HG02610 (cell line): ENCODE results near the gene SCN5A.

ENCODE experiments used
- ATAC-seq: cut with Tn5 transposase; IDR thresholded peaks from one replicate; pipeline ENCODE4 v1.9.1; 2021; ENCODE audit warnings: mild to moderate bottlenecking, moderate library complexity; ENCODE audit not compliant: unreplicated experiment

Gene SCN5A

DNA sequence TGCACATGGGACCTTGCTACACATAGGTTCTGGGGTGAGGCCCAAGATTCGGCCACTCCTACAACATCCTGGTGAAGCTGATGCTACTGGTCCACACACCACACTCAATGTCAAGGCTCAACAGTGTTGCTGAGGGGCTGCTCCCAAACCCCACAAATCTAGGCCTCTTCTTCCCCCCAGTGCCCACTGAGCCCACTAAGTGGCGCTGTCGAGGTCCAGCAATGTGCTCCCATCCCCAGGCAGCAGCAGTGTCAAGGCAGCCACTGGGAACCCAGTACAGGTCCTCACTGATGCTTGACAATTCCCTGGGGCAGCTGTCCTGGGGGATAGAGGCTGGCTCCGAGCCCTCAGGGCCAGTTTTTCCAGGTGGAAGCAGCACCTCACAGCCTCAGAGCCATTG is 21.5 kb downstream of the SCN5A start:
- ATAC-seq, result no peak

DNA sequence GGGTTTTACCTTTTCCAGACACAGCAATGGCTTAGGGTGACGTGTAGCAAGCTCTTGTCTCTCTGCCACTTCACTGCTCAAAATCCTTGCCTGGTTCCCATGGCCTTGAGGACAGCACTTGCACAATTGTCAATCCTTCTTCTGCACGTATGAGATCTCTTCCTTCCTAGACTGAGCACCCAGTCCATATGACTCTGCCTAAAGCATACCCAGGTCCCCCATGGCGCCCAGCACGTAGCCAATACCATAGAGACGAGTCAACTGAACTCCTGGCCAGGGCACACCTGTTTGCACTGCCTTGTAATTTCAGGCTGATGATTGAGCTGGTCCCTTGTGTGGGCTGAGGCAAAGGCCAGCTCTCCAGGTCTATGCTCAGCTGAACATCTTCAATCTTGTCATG is 23.3 kb downstream of the SCN5A start:
- ATAC-seq, result no peak

- ATAC-seq, result no peak
Observed at GRCh38 chr3:38623539-38623938, 25.9 kb downstream of the SCN5A start.

DNA sequence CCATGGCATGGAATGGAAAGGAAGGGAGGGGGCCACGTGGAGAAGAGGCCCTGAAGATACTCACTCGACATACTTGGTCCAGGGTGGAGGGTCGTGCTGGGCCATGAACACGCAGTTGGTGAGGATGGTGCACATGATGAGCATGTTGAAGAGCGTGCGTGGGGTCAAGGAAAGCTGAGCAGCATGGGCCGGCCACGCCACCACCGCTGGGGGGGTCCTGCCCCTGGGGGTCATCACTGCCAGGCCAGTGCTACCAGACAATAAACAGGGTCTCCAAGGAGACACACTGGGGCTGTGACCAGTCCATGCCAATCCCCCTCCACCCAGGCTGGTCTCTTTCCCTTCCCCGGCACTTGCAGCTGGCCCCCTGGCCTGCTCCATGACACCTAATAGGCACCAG is 27.2 kb downstream of the SCN5A start:
- no peak for ATAC-seq

DNA sequence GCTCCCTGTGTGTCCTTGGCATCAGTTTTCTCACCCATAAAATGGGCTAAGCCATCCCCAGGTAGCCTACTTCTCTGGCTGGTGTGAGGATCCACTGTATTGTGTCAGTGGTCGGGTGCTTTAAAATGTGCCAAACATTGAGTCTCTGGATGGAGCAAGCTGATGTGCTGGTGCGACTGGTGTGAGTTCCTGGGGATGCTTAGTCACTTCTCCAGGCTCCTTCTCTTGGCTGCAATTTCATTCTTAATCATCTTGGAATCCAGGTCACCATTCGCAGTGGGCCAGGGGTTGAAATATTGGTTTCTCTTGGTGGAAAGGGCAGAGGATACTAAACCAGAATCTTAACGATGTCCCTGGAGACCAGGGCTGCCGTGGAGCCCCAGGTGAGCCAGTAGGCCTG is 29.3 kb downstream of the SCN5A start:
- no peak for ATAC-seq

- no peak for ATAC-seq
Observed at GRCh38 chr3:38618343-38618742, 31.1 kb downstream of the SCN5A start.

- ATAC-seq, result no peak
Observed at GRCh38 chr3:38617586-38617985, 31.9 kb downstream of the SCN5A start.

DNA sequence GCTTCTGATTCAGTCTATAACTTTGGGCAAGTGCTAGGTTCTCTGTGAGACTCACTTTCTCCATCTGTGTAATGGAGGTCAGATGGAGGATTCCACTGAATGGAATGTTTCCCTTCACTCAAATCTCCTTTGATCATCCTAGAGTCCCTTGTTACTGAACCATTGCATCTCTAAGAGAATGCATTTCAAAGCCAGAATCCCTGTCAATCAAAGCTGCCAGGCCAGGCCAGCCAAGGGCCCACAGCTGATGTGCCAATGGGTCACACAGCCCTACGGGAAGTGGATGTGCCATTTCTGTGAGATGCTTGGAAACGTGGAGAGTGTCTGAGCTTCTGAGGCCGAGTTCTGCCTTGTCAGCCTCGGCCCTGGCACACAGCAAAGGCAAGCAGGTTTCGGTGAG is 32.4 kb downstream of the SCN5A start:
- ATAC-seq, result no peak

- ATAC-seq, result no peak
Observed at GRCh38 chr3:38616658-38617057, 32.8 kb downstream of the SCN5A start.

GRCh38 chr3:38616111-38616510 is 33.4 kb downstream of the SCN5A start:
- ATAC-seq, result no peak

DNA sequence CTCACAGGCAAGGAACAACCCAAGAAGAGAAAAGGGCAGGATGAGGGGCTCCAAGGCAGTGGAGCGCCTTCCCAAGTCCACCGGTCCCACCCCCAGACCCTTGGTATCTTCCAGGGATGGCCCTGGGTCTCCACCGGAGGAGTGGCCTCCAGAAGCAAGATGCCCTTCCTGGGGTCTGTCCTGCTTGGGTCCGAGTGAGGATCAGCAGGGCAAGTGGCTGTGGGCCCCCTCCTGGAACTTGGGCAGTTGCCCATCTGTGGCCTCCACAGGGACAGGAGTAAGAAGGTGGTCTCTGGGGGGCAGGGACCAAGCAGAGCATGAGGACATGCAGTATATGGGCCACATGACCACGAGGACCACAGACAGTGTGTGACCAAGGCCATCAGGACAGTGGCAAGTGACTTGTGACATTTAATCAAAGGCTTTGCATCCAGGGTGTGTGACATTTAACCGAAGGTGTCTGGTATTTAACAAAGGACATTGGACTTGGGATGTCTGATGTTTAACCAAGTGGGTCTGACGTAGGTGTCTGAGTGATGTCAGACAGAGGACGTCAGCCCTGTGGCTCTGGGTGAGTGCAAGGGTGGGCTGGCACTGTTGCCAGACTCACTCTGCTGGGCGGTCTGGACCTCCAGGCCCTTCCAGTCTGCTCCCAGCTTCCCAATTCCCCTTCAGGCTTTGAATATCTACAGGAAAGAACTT is 34.7 kb downstream of the SCN5A start:
- ATAC-seq, result no peak

- no peak for ATAC-seq
Observed at GRCh38 chr3:38614091-38614490, 35.4 kb downstream of the SCN5A start.

DNA sequence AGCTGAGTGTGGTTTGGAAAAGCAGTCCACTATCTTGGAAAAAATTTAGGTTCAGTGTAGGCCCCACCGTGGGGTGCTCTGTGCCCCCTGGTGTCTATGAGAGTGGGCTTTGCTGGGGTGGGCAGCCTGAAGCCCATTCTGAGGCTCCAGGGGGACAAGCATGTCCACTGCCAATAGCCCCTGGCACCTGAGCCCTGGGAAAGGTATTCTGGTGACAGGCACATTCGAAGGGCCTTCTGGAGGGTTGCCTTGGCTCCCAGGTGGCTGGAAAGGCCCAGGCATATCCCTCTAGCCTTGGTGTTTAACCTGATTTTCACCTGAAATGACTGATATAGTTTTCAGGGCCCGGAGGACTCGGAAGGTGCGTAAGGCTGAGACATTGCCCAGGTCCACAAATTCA is 36.1 kb downstream of the SCN5A start:
- ATAC-seq, result no peak

- ATAC-seq, result no peak
Observed at GRCh38 chr3:38611866-38612265, 37.6 kb downstream of the SCN5A start.

DNA sequence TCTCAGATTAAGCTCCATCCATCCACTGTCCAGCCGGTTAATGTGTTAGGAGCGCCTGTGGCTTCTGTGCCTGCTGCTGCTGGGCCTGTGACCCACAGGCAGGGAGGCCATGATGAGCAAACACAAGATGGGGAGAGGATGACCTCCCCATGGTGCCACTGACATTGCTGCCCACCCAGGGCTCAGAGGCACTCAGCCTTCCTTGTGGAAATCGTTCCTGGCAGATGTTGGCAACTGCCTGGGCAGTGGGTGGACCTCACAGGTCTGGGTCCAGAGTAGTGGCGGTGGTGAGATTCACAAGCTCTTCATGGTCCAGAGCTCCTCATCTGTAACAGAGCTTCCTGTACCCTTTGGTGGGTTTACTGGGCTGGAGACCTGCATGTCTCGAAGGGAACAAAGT is 38.6 kb downstream of the SCN5A start:
- no peak for ATAC-seq

DNA sequence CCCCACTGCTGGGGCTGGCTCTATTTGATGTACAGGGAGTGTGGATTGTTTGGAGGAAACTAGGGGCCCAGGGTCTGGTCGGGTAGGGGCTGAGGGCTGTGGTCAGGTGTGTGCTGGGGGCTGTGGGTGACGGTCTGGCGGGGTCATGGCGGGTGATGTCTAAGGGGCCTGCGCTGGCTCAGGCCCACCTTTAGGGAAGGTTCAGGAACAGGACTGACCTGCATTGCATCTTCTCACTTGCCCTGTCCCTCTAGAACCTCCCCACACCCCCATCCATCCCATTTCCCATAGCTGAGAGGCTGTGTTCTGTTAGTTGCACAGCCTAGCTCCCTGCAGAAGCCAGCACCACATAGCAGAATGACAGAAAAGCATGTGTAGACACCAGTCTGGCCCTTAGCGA is 39.1 kb downstream of the SCN5A start:
- ATAC-seq, result no peak

GRCh38 chr3:38609386-38610111 is 39.9 kb downstream of the SCN5A start:
- no peak for ATAC-seq

DNA sequence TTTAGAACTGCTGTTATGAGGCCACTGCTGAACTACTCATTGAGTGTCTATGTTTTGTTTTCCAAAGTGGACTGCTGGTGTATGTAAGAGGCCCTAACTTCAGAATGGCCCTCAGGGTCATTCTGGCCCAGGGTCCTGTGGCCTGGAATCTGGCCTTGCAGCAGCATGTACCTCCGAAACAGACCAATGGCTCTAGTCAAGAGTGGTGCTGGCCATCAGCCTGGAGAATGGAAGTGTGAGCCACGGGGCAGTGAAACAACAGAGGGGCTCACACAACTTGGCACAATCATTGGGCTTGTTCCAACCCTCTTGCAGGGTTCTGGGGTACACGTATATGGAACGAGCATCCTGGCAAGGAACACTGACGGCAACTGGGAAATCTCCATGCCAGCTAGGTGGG is 40.5 kb downstream of the SCN5A start:
- ATAC-seq, result no peak

GRCh38 chr3:38608086-38608775 is 41.3 kb downstream of the SCN5A start:
- no peak for ATAC-seq

- no peak for ATAC-seq
Observed at GRCh38 chr3:38606561-38606960, 42.9 kb downstream of the SCN5A start.

DNA sequence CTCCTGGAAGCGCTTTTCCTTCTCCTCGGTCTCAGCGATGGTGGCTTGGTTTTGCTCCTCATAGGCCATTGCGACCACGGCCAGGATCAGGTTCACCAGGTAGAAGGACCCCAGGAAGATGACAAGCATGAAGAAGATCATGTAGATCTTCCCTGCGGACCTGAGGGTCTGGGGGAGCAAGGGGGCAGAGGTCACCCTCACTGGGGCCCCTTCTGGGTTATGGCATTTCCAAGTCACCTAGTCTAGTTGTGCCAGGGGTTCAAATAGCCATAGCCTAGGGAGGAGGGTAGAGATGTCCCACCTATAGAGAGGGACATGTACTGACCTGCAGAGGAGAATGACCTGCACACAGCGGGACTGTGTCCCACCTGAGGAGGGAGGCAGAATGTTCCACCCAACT is 43.5 kb downstream of the SCN5A start:
- ATAC-seq, result no peak

DNA sequence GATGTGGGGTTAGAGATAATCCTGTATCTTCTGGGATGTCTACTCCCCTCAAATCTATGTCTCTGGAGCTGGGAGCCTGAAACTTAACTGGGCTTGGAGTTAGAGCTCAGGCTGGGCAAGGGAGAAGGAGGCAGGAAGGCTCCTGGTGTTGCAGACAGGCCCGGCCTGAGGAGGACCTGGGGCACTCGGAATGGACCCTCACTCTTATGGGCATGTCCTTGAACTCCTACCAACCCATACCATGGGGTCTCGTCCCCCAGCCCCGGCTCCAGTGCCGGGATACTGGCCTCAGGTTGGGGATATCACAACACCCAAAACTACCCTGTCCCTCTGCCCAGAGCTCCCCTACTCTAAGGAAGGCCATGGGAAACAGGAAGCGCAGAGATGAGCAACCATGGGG is 45.2 kb downstream of the SCN5A start:
- ATAC-seq, result no peak
